HepG2 (cell line): Measurements from ENCODE around the gene ATAD3C. TPM values are rescaled to one million over a fixed set of nuclear protein-coding genes. Genes with fewer than 3 reads are reported as not detected.

Experiments
- BRF2 ChIP-seq: sonication (generic); formaldehyde crosslinking; IDR thresholded peaks from 2 replicates; pipeline ENCODE4 v1.8.1; 2022; ENCODE audit warnings: mild to moderate bottlenecking, missing genetic modification reagents
- CBX1 ChIP-seq: IDR thresholded peaks from one replicate; pipeline ENCODE4 v1.6.1; 2016; ENCODE audit warnings: antibody characterized with exemption, low read depth
- ERF ChIP-seq: IDR thresholded peaks from 2 replicates; pipeline ENCODE4 v1.6.1; 2018; ENCODE audit warnings: missing biosample characterization, missing genetic modification reagents
- FOSL1 ChIP-seq: sonication (generic); formaldehyde crosslinking; IDR thresholded peaks from 2 replicates; pipeline ENCODE4 v1.9.0; 2021; ENCODE audit warnings: missing genetic modification reagents, borderline replicate concordance
- FOSL2 ChIP-seq: sonication (generic); formaldehyde crosslinking; IDR thresholded peaks from 2 replicates; pipeline ENCODE4 v1.4.0; 2020; ENCODE audit warnings: missing genetic modification reagents
- FOXP1 ChIP-seq, 2 experiments: fragments of 450-650 bp in 1 of 2; IDR thresholded peaks; 2 replicates each; pipeline ENCODE4 v1.6.1; 2017 to 2018; ENCODE audit warnings: antibody characterized with exemption in 1 of 2
- KDM4B ChIP-seq: sonication (generic); formaldehyde crosslinking; IDR thresholded peaks from 2 replicates; pipeline ENCODE4 v1.4.0; 2020; ENCODE audit warnings: missing genetic modification reagents
- LCORL ChIP-seq, 2 experiments: fragments of 450-650 bp in 1 of 2; sonication (generic) in 1 of 2; formaldehyde crosslinking in 1 of 2; IDR thresholded peaks; 2 replicates each; pipeline versions ENCODE4 v1.5.0 to v1.6.1; 2017 to 2020; ENCODE audit warnings: antibody characterized with exemption in 1 of 2, missing genetic modification reagents in 1 of 2
- MBD4 ChIP-seq: IDR thresholded peaks from 2 replicates; pipeline ENCODE4 v1.6.1; 2012; ENCODE audit warnings: low read length, inconsistent platforms, borderline replicate concordance
- MYC ChIP-seq: sonication (generic); formaldehyde crosslinking; IDR thresholded peaks from 2 replicates; pipeline ENCODE4 v1.9.0; 2021; ENCODE audit warnings: missing genetic modification reagents, borderline replicate concordance
- NR3C1 ChIP-seq: sonication (generic); formaldehyde crosslinking; IDR thresholded peaks from 2 replicates; pipeline ENCODE4 v1.4.0; 2020; ENCODE audit warnings: missing genetic modification reagents
- PHF20 ChIP-seq: sonication (generic); formaldehyde crosslinking; IDR thresholded peaks from 2 replicates; pipeline ENCODE4 v1.5.0; 2020; ENCODE audit warnings: mild to moderate bottlenecking, missing genetic modification reagents
- RELA ChIP-seq: sonication (generic); formaldehyde crosslinking; IDR thresholded peaks from 2 replicates; pipeline ENCODE4 v1.4.0; 2020; ENCODE audit warnings: missing genetic modification reagents
- SRSF4 ChIP-seq: fragments of 200-400 bp; formaldehyde crosslinking; IDR thresholded peaks from one replicate; pipeline ENCODE4 v1.6.1; 2018; ENCODE audit warnings: mild to moderate bottlenecking, low read depth, low read length, moderate library complexity; ENCODE audit not compliant: poor library complexity, severe bottlenecking
- YEATS2 ChIP-seq: sonication (generic); formaldehyde crosslinking; IDR thresholded peaks from 2 replicates; pipeline ENCODE4 v1.4.0; 2020; ENCODE audit warnings: missing genetic modification reagents, borderline replicate concordance
- ZC3H4 ChIP-seq: sonication (generic); formaldehyde crosslinking; IDR thresholded peaks from 2 replicates; pipeline ENCODE4 v1.4.0; 2020; ENCODE audit warnings: missing genetic modification reagents, borderline replicate concordance
- ZNF235 ChIP-seq: sonication (generic); formaldehyde crosslinking; IDR thresholded peaks from 2 replicates; pipeline ENCODE4 v1.8.1; 2023; ENCODE audit warnings: mild to moderate bottlenecking, missing genetic modification reagents, borderline replicate concordance
- ZNF253 ChIP-seq: sonication (generic); formaldehyde crosslinking; IDR thresholded peaks from 2 replicates; pipeline ENCODE4 v1.8.0; 2022; ENCODE audit warnings: mild to moderate bottlenecking, missing genetic modification reagents, borderline replicate concordance
- ZZZ3 ChIP-seq: sonication (generic); formaldehyde crosslinking; IDR thresholded peaks from 2 replicates; pipeline ENCODE4 v1.4.0; 2020; ENCODE audit warnings: missing genetic modification reagents, mild to moderate bottlenecking, borderline replicate concordance
- polyA plus RNA-seq, 8 experiments: library from polyadenylated mRNA; depleted of rRNA in 3 of 8; stranded (reverse) in 7 of 8; unstranded in 1 of 8; fragments of >200 nt; fragmentation: Illumina TruSeq in 4 of 8; extraction: Trizol in 4 of 8; gene quantifications; 2 replicates each; pipeline versions ENCODE4 v1.2.1 to v1.2.3, GENCODE V29; 2011 to 2016; ENCODE audit warnings: low read depth in 4 of 8, missing spikeins in 1 of 8, mixed read lengths in 1 of 8; ENCODE audit not compliant: insufficient read depth in 1 of 8
- total RNA-seq, 5 experiments: library from RNA; depleted of rRNA; stranded (reverse); fragments of >200 nt; fragmentation: Illumina TruSeq; extraction: Trizol; gene quantifications; 2 replicates each; pipeline ENCODE4 v1.2.3, GENCODE V29; 2016; ENCODE audit warnings: low read depth in 1 of 5
- TF ChIP-seq, protein P1 (sequence below): IDR thresholded peaks from 2 replicates; pipeline ENCODE4 v1.6.1; 2016; ENCODE audit warnings: low read depth, missing genetic modification reagents, missing compliant biosample characterization
- TF ChIP-seq, protein P2 (sequence below): sonication (generic); formaldehyde crosslinking; IDR thresholded peaks from 2 replicates; pipeline ENCODE4 v1.4.0; 2020; ENCODE audit warnings: missing genetic modification reagents
- TF ChIP-seq, protein P3 (sequence below): IDR thresholded peaks from 2 replicates; pipeline ENCODE4 v1.6.1; 2018; ENCODE audit warnings: missing genetic modification reagents, mild to moderate bottlenecking, missing compliant biosample characterization

Gene ATAD3C
- total and polyA plus RNA-seq, 2 of the 13 experiments (the other 11 are each of a cell fraction or from before 2014, with no cell fraction given), result 2.4 to 3.2 TPM

- TF ChIP-seq, protein P1, sequence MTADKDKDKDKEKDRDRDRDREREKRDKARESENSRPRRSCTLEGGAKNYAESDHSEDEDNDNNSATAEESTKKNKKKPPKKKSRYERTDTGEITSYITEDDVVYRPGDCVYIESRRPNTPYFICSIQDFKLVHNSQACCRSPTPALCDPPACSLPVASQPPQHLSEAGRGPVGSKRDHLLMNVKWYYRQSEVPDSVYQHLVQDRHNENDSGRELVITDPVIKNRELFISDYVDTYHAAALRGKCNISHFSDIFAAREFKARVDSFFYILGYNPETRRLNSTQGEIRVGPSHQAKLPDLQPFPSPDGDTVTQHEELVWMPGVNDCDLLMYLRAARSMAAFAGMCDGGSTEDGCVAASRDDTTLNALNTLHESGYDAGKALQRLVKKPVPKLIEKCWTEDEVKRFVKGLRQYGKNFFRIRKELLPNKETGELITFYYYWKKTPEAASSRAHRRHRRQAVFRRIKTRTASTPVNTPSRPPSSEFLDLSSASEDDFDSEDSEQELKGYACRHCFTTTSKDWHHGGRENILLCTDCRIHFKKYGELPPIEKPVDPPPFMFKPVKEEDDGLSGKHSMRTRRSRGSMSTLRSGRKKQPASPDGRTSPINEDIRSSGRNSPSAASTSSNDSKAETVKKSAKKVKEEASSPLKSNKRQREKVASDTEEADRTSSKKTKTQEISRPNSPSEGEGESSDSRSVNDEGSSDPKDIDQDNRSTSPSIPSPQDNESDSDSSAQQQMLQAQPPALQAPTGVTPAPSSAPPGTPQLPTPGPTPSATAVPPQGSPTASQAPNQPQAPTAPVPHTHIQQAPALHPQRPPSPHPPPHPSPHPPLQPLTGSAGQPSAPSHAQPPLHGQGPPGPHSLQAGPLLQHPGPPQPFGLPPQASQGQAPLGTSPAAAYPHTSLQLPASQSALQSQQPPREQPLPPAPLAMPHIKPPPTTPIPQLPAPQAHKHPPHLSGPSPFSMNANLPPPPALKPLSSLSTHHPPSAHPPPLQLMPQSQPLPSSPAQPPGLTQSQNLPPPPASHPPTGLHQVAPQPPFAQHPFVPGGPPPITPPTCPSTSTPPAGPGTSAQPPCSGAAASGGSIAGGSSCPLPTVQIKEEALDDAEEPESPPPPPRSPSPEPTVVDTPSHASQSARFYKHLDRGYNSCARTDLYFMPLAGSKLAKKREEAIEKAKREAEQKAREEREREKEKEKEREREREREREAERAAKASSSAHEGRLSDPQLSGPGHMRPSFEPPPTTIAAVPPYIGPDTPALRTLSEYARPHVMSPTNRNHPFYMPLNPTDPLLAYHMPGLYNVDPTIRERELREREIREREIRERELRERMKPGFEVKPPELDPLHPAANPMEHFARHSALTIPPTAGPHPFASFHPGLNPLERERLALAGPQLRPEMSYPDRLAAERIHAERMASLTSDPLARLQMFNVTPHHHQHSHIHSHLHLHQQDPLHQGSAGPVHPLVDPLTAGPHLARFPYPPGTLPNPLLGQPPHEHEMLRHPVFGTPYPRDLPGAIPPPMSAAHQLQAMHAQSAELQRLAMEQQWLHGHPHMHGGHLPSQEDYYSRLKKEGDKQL (CRISPR knock-in tag), result no peak
- TF ChIP-seq SRSF4, result no peak
- TF ChIP-seq BRF2 (CRISPR knock-in tag), result no peak
- peak; percentile 72; the same call in 1 of the 2 replicates for TF ChIP-seq RELA (CRISPR knock-in tag)
- no peak; the same call in 1 of the 2 replicates for TF ChIP-seq MYC (CRISPR knock-in tag)
- TF ChIP-seq CBX1, result no peak
- TF ChIP-seq, protein P2, sequence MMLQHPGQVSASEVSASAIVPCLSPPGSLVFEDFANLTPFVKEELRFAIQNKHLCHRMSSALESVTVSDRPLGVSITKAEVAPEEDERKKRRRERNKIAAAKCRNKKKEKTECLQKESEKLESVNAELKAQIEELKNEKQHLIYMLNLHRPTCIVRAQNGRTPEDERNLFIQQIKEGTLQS (CRISPR knock-in tag), result no peak
- no peak for TF ChIP-seq FOXP1 (IDR thresholded peaks at IDR 0.05)
- TF ChIP-seq FOXP1 (CRISPR knock-in tag; IDR thresholded peaks at IDR 0.05), result no peak; the same call in 1 of the 2 replicates
- no peak for TF ChIP-seq YEATS2 (CRISPR knock-in tag)
- TF ChIP-seq KDM4B (CRISPR knock-in tag), result no peak
- TF ChIP-seq ZNF253 (CRISPR knock-in tag), result peak; percentile 63; the same call in 1 of the 2 replicates
- no peak for TF ChIP-seq LCORL (IDR thresholded peaks at IDR 0.05)
- peak; percentile 30; the same call in 1 of the 2 replicates for TF ChIP-seq LCORL (CRISPR knock-in tag; IDR thresholded peaks at IDR 0.05)
- no peak for TF ChIP-seq ERF
- peak; percentile 35; the same call in 1 of the 2 replicates for TF ChIP-seq ZC3H4 (CRISPR knock-in tag)
- 0 out of 2 replicates have a peak, but pooled peaks have one; percentile 19 for TF ChIP-seq PHF20
- TF ChIP-seq ZNF235 (CRISPR knock-in tag), result no peak
- TF ChIP-seq, protein P3, sequence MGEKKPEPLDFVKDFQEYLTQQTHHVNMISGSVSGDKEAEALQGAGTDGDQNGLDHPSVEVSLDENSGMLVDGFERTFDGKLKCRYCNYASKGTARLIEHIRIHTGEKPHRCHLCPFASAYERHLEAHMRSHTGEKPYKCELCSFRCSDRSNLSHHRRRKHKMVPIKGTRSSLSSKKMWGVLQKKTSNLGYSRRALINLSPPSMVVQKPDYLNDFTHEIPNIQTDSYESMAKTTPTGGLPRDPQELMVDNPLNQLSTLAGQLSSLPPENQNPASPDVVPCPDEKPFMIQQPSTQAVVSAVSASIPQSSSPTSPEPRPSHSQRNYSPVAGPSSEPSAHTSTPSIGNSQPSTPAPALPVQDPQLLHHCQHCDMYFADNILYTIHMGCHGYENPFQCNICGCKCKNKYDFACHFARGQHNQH (CRISPR knock-in tag), result no peak
- TF ChIP-seq FOSL1 (CRISPR knock-in tag), result no peak
- no peak; the same call in 1 of the 2 replicates for TF ChIP-seq FOSL2 (CRISPR knock-in tag)
- no peak for TF ChIP-seq NR3C1 (CRISPR knock-in tag)
- no peak for TF ChIP-seq MBD4
- no peak for TF ChIP-seq ZZZ3 (CRISPR knock-in tag)
Observed at GRCh38 chr1:1430114-1430982, 19.1 kb upstream of the ATAD3C start (continued).
